SH-SY5Y (cell line): Measurements from ENCODE around the gene NLRX1.

Experiments used
- GATA2 ChIP-seq: IDR thresholded peaks from 2 replicates; pipeline ENCODE4 v1.6.1; 2011; ENCODE audit warnings: mild to moderate bottlenecking, low read depth, low read length
- GATA3 ChIP-seq: IDR thresholded peaks from 2 replicates; pipeline ENCODE4 v1.6.1; 2011; ENCODE audit warnings: low read depth, mild to moderate bottlenecking, low read length, moderate library complexity

The NLRX1 gene

DNA sequence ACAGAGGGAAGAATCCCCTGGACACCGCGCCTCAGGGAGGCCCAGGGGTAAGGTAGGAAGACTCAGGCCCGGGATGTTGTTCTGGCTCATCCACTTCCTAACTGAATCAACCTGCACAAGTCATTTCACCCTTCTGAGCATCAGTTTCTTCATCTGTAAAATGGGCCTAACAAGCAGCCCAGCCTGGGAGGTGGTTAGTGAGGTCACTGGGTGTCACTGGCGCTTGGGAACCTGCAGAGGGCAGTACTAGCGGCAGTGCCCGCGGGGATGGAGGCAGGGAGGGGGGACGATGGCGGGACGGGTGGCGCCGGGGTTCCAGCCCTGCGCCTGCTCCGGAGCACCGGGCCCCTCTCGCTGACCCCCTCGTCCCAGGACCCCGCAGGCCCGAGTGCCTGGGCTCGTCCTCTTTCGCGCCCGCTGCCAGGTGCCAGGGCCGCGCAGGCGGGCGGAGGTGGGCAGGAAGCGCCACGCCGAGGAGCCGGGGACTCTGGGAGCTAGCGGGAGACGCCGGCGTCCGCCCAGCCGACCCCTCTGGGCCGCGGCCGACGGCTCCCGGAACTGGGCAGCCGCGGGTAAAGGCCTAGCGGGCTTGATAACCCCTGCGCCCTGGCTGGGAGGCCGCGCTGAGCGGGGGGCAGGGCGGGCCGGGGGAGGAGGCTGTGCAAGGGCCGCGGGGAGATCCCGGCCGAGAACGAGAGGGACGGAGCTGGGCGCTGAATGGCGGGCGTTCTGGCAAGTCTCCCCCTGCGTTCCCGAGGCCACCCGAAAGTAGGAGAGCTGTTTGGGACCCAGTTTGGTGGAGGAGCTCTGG, at the start of gene NLRX1:
TSS of gene NLRX1 (plus strand) at position 255 of the 811 bp plus-strand sequence. CDS start 2,679 bp downstream, outside the sequence.
- no peak for TF ChIP-seq GATA2
- no peak for TF ChIP-seq GATA3

DNA sequence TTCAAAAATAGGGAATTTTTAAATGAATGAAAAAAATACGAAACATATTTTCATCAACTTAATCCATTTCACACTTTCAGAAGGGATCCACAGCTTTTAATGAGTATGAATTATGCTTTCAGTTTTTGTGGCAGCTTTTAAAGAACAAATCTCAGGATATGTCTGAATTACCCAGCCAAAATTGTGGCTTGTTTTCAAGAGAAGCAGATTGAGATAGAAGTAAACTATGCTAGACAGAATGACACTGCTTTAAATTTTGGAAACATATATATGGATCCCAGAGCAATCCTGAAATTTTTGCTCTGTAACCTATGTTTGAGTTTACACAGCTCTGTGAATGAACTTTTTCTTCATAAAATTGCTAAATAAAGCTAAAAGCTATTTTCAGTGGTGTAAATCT, 49.6 kb upstream of the NLRX1 start:
- no peak for TF ChIP-seq GATA3
- TF ChIP-seq GATA2: no peak

DNA sequence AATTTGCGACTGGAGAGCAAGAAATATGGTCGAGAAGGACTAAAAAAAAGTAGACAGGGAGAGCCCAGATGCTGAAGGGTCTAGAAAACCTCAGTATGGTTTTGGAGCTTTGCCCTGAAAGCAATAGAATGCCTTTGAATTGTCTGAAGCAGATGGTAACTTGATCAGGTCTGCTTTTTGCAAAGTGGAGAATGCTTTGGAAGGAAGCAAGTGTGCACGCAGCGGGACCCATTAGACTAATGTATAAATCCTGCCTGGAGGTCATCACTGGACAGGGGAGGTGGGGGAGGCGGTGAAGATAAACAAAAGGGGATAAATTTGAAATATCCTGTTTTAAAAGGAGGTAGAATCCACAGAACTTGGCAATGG, 47.9 kb upstream of the NLRX1 start:
- TF ChIP-seq GATA3: no peak

DNA sequence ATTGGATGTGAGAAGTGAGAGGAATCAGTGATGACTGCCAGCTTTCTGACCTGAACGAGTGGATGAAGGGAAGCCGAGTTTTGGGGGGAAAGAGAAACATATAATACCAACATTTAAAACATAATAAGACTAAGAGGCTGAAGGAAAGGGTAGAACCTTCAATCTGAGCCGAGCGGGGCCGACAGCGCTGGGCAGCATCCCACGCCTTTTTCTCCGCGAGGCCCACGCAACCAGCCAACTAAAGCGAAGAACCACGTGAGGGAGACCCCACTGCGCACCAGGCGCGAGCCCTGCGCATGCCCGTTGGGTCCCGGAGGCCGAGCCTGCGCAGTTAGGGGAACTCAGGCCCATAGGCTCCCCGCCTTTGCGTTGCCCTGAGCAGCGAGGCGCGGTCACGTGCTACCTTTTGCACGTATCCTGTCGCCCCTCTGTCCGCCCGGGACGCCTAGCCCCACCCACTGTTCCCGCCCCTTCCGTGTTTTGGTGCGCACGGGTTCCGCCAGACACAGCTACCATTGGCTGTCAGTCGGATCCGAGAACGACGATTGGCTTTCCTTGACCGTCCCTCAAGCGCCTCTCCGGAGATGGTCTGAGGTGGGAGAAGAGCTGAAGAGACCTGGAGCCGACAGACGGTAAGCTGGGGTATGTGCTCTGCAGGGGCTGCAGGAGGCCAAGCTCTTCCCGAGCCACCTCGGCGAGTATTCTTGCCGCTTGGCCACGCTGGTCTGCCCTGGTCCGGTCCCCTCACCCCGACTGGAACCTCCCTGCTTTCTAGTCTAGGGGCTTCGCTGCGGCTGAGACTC, 47.3 kb upstream of the NLRX1 start, which contains the start of gene HINFP:
TSS of gene HINFP (plus strand) at position 573 of the 803 bp plus-strand sequence. CDS start 5,365 bp downstream, outside the sequence.
- TF ChIP-seq GATA3 (no peak), GATA2 (peak; percentile 10; the same call in 1 of the 2 replicates)

DNA sequence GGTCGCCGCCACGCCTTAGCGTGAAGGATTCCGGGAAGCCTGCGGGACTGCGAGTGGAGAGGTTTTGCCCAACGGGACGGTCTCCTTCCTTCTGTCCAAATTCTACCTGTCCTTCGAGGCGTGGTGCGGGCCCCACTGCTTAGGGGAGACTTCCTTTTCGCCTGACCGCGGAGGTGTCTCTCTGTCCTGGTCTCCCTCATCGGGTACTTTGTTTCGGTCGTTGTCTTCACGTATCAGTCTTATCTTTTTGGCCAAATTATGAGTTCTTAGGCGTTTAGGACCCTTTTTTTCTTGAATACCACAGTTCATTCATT, 46.8 kb upstream of the NLRX1 start:
- TF ChIP-seq GATA3 (no peak), GATA2 (no peak)

DNA sequence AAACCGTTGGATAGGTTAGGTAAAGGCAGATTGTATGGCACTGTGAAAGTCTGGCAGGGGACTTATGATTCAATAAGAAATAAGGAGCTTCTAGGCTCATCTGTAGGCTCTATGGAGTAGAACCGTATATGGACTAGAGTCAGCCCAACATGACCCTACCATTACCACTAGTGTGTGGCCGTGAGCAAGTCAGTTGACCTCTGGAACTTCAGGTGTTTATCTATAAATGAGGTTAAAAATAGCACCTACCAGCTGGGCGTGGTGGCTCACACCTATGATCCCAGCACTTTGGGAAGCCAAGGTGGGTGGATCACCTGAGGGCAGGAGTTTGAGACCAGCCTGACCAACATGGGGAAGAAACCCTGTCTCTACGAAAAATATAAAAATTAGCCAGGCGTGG, 42.7 kb upstream of the NLRX1 start:
- TF ChIP-seq GATA2 (no peak), GATA3 (no peak)

DNA sequence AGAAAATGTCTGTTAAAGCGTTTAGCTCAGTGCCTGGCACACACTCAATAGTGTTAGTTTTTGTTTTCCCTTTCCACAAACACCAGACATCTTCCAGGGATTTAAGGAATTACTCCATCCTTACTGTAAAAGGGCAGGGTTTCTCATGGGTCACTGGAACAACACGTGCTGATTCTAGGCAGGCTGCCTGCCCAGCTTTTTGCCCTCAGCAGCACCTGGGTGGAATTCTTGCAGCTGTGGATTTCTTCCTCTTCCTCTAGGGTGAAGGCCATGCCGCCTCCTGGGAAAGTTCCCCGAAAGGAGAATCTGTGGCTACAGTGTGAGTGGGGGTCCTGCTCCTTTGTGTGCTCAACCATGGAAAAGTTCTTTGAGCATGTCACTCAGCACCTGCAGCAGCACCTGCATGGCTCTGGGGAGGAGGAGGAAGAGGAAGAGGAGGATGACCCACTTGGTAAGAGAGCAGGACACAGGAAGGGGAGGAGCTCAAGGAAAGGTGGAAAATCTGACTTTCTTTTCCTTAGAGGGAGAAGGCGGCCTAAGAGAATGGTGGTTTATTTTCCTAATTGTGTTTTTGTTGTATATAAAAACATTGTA, 41.8 kb upstream of the NLRX1 start:
- no peak for TF ChIP-seq GATA2
- no peak for TF ChIP-seq GATA3

- TF ChIP-seq GATA2 (no peak), GATA3 (no peak)
Measured at GRCh38 chr11:119130662-119131061, 37.9 kb upstream of the NLRX1 start.

GRCh38 chr11:119134389-119134978, 34.0 kb upstream of the NLRX1 start:
- no peak for TF ChIP-seq GATA2
- no peak for TF ChIP-seq GATA3

GRCh38 chr11:119144825-119145486, 23.6 kb upstream of the NLRX1 start:
- TF ChIP-seq GATA3 (no peak), GATA2 (no peak)

GRCh38 chr11:119145551-119145950, 23.0 kb upstream of the NLRX1 start:
- TF ChIP-seq GATA2: no peak
- TF ChIP-seq GATA3: no peak

DNA sequence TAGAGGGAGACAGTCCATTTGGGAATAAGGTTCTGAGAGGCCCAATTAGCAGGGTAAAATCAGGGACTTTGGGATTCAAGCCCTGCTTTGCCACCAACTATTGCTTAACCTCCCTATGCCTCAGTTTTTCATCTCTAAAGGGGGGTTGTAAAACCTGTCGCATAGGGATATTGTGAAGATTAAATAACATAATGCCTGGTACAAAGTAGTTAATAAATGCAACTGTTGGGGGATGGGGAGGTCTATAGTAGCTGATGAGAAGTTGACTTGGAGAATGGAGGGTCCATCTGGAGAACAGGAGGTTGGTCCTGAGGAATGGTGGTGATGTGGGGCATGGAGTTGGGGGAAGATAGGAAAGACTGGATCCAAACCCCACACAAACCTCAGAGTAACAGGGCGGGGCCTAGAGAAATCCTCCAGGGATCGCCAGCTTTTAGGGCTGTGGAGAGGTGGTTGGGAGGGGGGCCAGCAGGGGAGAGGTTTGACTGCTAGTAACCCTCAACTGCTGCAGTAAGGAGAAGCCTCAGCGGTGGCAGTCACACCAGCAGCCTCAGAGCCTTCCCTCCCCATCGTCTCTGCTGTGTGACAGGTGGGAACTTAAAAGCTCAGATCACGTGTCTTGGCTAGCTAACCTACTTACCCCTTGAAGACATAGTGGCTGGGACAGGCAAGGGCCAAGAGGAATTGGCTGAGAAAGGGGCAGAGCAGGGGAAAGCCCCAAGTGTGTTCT, 20.8 kb upstream of the NLRX1 start:
- TF ChIP-seq GATA3 (no peak), GATA2 (no peak)

- no peak for TF ChIP-seq GATA3
- no peak for TF ChIP-seq GATA2
Measured at GRCh38 chr11:119148720-119149017, 19.9 kb upstream of the NLRX1 start.
